Fibroblast of lung (primary cell): ENCODE data around the gene EMC6. TPM values are rescaled to one million over a fixed set of nuclear protein-coding genes. Genes with fewer than 3 reads are reported as not detected.

Experiments used
- DNase-seq, 2 donors: peaks; one replicate each; pipeline versions ENCODE4 v3.0.0 to v3.0.0-alpha.2; 2010; ENCODE audit warnings: low read depth in 2 of 2
- H2AFZ ChIP-seq: 2 replicates; pipeline ENCODE4 v1.5.1; 2012; ENCODE audit warnings: low read length, control low read depth, inconsistent platforms
- H3K27ac ChIP-seq: 2 replicates; pipeline ENCODE4 v1.5.1; 2011; ENCODE audit warnings: low read length, control low read depth; ENCODE audit not compliant: insufficient read depth
- H3K27me3 ChIP-seq: 2 replicates; pipeline ENCODE4 v1.5.1; 2011; ENCODE audit warnings: mild to moderate bottlenecking, low read length; ENCODE audit not compliant: control insufficient read depth, insufficient read depth
- H3K36me3 ChIP-seq: 2 replicates; pipeline ENCODE4 v1.5.1; 2011; ENCODE audit warnings: low read length; ENCODE audit not compliant: control insufficient read depth, insufficient read depth
- H3K4me1 ChIP-seq: 2 replicates; pipeline ENCODE4 v1.5.1; 2011; ENCODE audit warnings: low read length; ENCODE audit not compliant: control insufficient read depth, insufficient read depth; ENCODE audit errors: extremely low read depth
- H3K4me2 ChIP-seq: 2 replicates; pipeline ENCODE4 v1.5.1; 2011; ENCODE audit warnings: low read length, control low read depth; ENCODE audit not compliant: insufficient read depth; ENCODE audit errors: extremely low read depth
- H3K4me3 ChIP-seq, 4 experiments: fragments of 200-600 bp in 1 of 4; sonication (generic) in 1 of 4; replicated peaks in 1 of 4; 2 replicates each; pipeline ENCODE4 v1.5.1; 2011 to 2016; ENCODE audit warnings: low read length in 4 of 4, low read depth in 3 of 4, mild to moderate bottlenecking in 3 of 4, control low read depth in 2 of 4, inconsistent platforms in 1 of 4, mixed read lengths in 1 of 4; ENCODE audit not compliant: insufficient read depth in 1 of 4; ENCODE audit errors: control extremely low read depth in 1 of 4
- H3K79me2 ChIP-seq: 2 replicates; pipeline ENCODE4 v1.5.1; 2012; ENCODE audit warnings: mild to moderate bottlenecking, low read length, inconsistent platforms; ENCODE audit not compliant: control insufficient read depth, insufficient read depth
- H3K9ac ChIP-seq: 2 replicates; pipeline ENCODE4 v1.5.1; 2011; ENCODE audit warnings: mild to moderate bottlenecking, low read length, control low read depth; ENCODE audit not compliant: insufficient read depth
- H3K9me3 ChIP-seq: 2 replicates; pipeline ENCODE4 v1.5.1; 2012; ENCODE audit warnings: low read depth, low read length; ENCODE audit not compliant: control insufficient read depth, insufficient read depth
- H4K20me1 ChIP-seq: 2 replicates; pipeline ENCODE4 v1.5.1; 2011; ENCODE audit warnings: low read length; ENCODE audit not compliant: control insufficient read depth, insufficient read depth; ENCODE audit errors: extremely low read depth
- EZH2 ChIP-seq: IDR thresholded peaks from 2 replicates; pipeline ENCODE4 v1.5.1; 2012; ENCODE audit warnings: low read length, control low read depth, mild to moderate bottlenecking; ENCODE audit errors: missing control alignments
- polyA plus RNA-seq, 2 donors: library from polyadenylated mRNA; depleted of rRNA in 1 of 2; stranded (reverse) in 1 of 2; unstranded in 1 of 2; fragments of >200 nt; gene quantifications; 2 replicates each; pipeline ENCODE4 v1.2.1, GENCODE V29; 2011 to 2012; ENCODE audit warnings: missing spikeins in 1 of 2
- total RNA-seq: library from RNA; depleted of rRNA; stranded (reverse); fragments of >200 nt; gene quantifications from 2 replicates; pipeline ENCODE4 v1.2.1, GENCODE V29; 2014
- TF ChIP-seq, protein P1 (sequence below), 2 donors: IDR thresholded peaks in 1 of 2; conservative IDR thresholded peaks in 1 of 2; 1 replicate in 1 of 2; 2 replicates in 1 of 2; pipeline ENCODE4 v1.5.1; 2011 to 2012; ENCODE audit warnings: low read length in 2 of 2, control low read depth in 1 of 2, inconsistent platforms in 1 of 2, low read depth in 1 of 2, mild to moderate bottlenecking in 1 of 2

The EMC6 gene
- total and polyA plus RNA-seq, 2 donors (not counting 1 experiment from before 2014, with no cell fraction given), result 15.4 to 20.6 TPM

DNA sequence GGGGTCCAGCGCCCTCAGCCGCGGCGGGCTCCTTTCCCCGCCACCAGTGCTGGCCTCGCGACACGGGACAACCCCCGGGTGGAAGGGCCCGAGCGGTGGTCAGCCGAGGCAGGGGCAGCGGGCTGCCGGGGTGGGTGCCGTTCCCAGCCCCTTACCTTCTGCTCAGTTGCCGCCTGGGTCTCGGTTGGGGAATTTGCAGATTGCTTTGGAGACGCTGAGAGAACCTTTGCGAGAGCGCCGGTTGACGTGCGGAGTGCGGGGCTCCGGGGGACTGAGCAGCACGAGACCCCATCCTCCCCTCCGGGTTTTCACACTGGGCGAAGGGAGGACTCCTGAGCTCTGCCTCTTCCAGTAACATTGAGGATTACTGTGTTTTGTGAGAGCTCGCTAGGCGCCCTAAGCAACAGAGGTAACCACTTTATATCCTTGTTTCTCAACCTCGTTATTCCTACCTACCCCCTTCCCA, 31.7 kb upstream of the EMC6 start:
- Histone ChIP-seq H3K4me3 (peak overlapping the region; percentile 65 to 98 (median 72)), H3K9ac (peak overlapping the region; percentile 81), H3K4me1 (no peaks in the 10 kb centered on the region), H3K4me2 (peak overlapping the region; percentile 83), H3K27ac (peak overlapping the region; percentile 88), H4K20me1 (no peaks in the 10 kb centered on the region), H3K36me3 (peaks cover 4% of the 10 kb centered on the region), H3K79me2 (peaks cover 4% of the 10 kb centered on the region), H2AFZ (peak overlapping the region; percentile 8), H3K27me3 (no peaks in the 10 kb centered on the region), H3K9me3 (no peaks in the 10 kb centered on the region)
- no peak for DNase-seq
- TF ChIP-seq, protein P1, sequence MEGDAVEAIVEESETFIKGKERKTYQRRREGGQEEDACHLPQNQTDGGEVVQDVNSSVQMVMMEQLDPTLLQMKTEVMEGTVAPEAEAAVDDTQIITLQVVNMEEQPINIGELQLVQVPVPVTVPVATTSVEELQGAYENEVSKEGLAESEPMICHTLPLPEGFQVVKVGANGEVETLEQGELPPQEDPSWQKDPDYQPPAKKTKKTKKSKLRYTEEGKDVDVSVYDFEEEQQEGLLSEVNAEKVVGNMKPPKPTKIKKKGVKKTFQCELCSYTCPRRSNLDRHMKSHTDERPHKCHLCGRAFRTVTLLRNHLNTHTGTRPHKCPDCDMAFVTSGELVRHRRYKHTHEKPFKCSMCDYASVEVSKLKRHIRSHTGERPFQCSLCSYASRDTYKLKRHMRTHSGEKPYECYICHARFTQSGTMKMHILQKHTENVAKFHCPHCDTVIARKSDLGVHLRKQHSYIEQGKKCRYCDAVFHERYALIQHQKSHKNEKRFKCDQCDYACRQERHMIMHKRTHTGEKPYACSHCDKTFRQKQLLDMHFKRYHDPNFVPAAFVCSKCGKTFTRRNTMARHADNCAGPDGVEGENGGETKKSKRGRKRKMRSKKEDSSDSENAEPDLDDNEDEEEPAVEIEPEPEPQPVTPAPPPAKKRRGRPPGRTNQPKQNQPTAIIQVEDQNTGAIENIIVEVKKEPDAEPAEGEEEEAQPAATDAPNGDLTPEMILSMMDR (conservative IDR thresholded peaks at IDR 0.05 in 1 of 2, IDR thresholded peaks at IDR 0.05 in 1 of 2; ENCODE audit: low read depth in 1 of 2, low read length in 2 of 2), result no peak
- no peak for TF ChIP-seq EZH2

GRCh38 chr17:3639981-3640596, 28.5 kb upstream of the EMC6 start:
- peaks cover 4% of the 10 kb centered on the region for H3K79me2 ChIP-seq
- H3K36me3 ChIP-seq, result peaks cover 4% of the 10 kb centered on the region
- no peak overlapping the region for H3K27ac ChIP-seq
- H3K9ac ChIP-seq, result no peak overlapping the region
- TF ChIP-seq, protein P1 (conservative IDR thresholded peaks at IDR 0.05 in 1 of 2, IDR thresholded peaks at IDR 0.05 in 1 of 2; ENCODE audit: low read depth in 1 of 2, low read length in 2 of 2), result no peak
- no peak for TF ChIP-seq EZH2
- no peaks in the 10 kb centered on the region for H4K20me1 ChIP-seq
- H3K4me2 ChIP-seq, result no peak overlapping the region
- no peaks in the 10 kb centered on the region for H3K9me3 ChIP-seq
- no peak overlapping the region for H3K4me3 ChIP-seq
- no peak overlapping the region for H2AFZ ChIP-seq
- H3K27me3 ChIP-seq, result no peaks in the 10 kb centered on the region
- peak in 1 of 2 donors; percentile 72 for DNase-seq
- no peaks in the 10 kb centered on the region for H3K4me1 ChIP-seq

GRCh38 chr17:3641014-3641413, 27.6 kb upstream of the EMC6 start:
- no peak overlapping the region for H3K9ac ChIP-seq
- no peak for TF ChIP-seq EZH2
- TF ChIP-seq, protein P1 (conservative IDR thresholded peaks at IDR 0.05 in 1 of 2, IDR thresholded peaks at IDR 0.05 in 1 of 2; ENCODE audit: low read depth in 1 of 2, low read length in 2 of 2), result no peak
- H3K9me3 ChIP-seq, result no peaks in the 10 kb centered on the region
- no peak overlapping the region for H2AFZ ChIP-seq
- no peak overlapping the region for H3K27ac ChIP-seq
- no peak for DNase-seq
- H4K20me1 ChIP-seq, result no peaks in the 10 kb centered on the region
- no peak overlapping the region for H3K4me2 ChIP-seq
- H3K36me3 ChIP-seq, result peaks cover 4% of the 10 kb centered on the region
- H3K79me2 ChIP-seq, result peaks cover under 1% of the 10 kb centered on the region
- no peaks in the 10 kb centered on the region for H3K4me1 ChIP-seq
- H3K27me3 ChIP-seq, result no peaks in the 10 kb centered on the region
- no peak overlapping the region for H3K4me3 ChIP-seq
